C4-2B (cell line): ENCODE results near the gene BICRA.

ENCODE experiments used
- H3K27ac ChIP-seq: fragments of 450-650 bp; 2 replicates; pipeline ENCODE4 v1.5.1; 2017
- CTCF ChIP-seq: fragments of 450-650 bp; conservative IDR thresholded peaks from 2 replicates; pipeline ENCODE4 v1.5.1; 2017; ENCODE audit warnings: mild to moderate bottlenecking
- ZFX ChIP-seq: fragments of 450-650 bp; IDR thresholded peaks from 2 replicates; pipeline ENCODE4 v1.6.1; 2017

Gene BICRA

GRCh38 chr19:47608969-47609905, at the start of gene BICRA:
Gene BICRA (plus strand): TSS chr19:47609134. CDS start chr19:47673575, 64,441 bp downstream.
- TF ChIP-seq CTCF (no peak), ZFX (no peak)
- H3K27ac ChIP-seq, result peak within 1 kb of the TSS; percentile 100

- no peak overlapping the region for H3K27ac ChIP-seq
- TF ChIP-seq ZFX (no peak), CTCF (no peak)
Observed at GRCh38 chr19:47560999-47561398, 47.9 kb upstream of the BICRA start.

GRCh38 chr19:47561440-47562057, 47.4 kb upstream of the BICRA start:
- no peak overlapping the region for H3K27ac ChIP-seq
- TF ChIP-seq CTCF (no peak), ZFX (no peak)

- TF ChIP-seq ZFX (no peak), CTCF (no peak)
- no peak overlapping the region for H3K27ac ChIP-seq
Observed at GRCh38 chr19:47564081-47564480, 44.9 kb upstream of the BICRA start.

GRCh38 chr19:47569331-47569730, 39.6 kb upstream of the BICRA start:
- no peak overlapping the region for H3K27ac ChIP-seq
- TF ChIP-seq ZFX, result no peak

- TF ChIP-seq ZFX, result no peak
- no peak for TF ChIP-seq CTCF
- H3K27ac ChIP-seq, result no peak overlapping the region
Observed at GRCh38 chr19:47572635-47573034, 36.3 kb upstream of the BICRA start.

- no peak for TF ChIP-seq ZFX
- no peak for TF ChIP-seq CTCF
- no peak within 1 kb of the TSS for H3K27ac ChIP-seq
Observed at GRCh38 chr19:47573071-47574026, 35.6 kb upstream of the BICRA start, which contains the start of gene ZNF541. Gene ZNF541 (minus strand): TSS chr19:47573148. CDS start chr19:47555856, 17,292 bp downstream.
